Panc1 (cell line): Measurements from ENCODE around the gene FOXP2.

ENCODE experiments used
- CTCF ChIP-seq: fragments of 450-650 bp; IDR thresholded peaks from 2 replicates; pipeline ENCODE4 v1.5.1; 2017; ENCODE audit warnings: mild to moderate bottlenecking
- POLR2AphosphoS5 ChIP-seq: IDR thresholded peaks from 2 replicates; pipeline ENCODE4 v1.6.1; 2012; ENCODE audit warnings: mild to moderate bottlenecking, low read depth, low read length, moderate library complexity
- SIN3A ChIP-seq: IDR thresholded peaks from 2 replicates; pipeline ENCODE4 v1.6.1; 2012; ENCODE audit warnings: low read depth, mild to moderate bottlenecking, low read length, moderate library complexity, borderline replicate concordance; ENCODE audit not compliant: insufficient read depth

GRCh38 chr7:114629762-114630161 lies 215.1 kb downstream of the FOXP2 start:
- TF ChIP-seq CTCF (no peak), SIN3A (no peak), POLR2AphosphoS5 (no peak)
